HepG2 (cell line): ENCODE results near the gene ANXA3. TPM values are rescaled to one million over a fixed set of nuclear protein-coding genes. Genes with fewer than 3 reads are reported as not detected.
A peak's percentile ranks its signal among the peaks of the same experiment; 100 is the strongest.

Source experiments
- ATAC-seq: fragments of 200-7000 bp; cut with Tn5 transposase; 3 replicates; pipeline ENCODE4 v1.9.1; 2020; ENCODE audit warnings: mild to moderate bottlenecking, moderate library complexity
- BruUV-seq: library from RNA; stranded (reverse); fragments of 400-500 nt; replicated peaks from 2 replicates; lab custom pipeline; 2021; lab: Mats Ljungman, UMichigan
- CTCF ChIA-PET: fragments of 300-600 bp; formaldehyde crosslinking; extraction: SDS; loops from one replicate; lab custom pipeline; 2021; ENCODE audit warnings: low total read pairs, inconsistent platforms, low intra/inter-chr PET ratio; lab: Yijun Ruan, JAX
- POLR2A ChIA-PET: fragments of 350-600 bp; sonication (Branson Sonifier 250); formaldehyde crosslinking; loops from one replicate; lab custom pipeline; 2020; ENCODE audit warnings: antibody characterized with exemption, inconsistent platforms; lab: Yijun Ruan, JAX
- DNase-seq: peaks from one replicate; pipeline ENCODE4 v3.0.0-alpha.2; 2015; ENCODE audit warnings: low spot score
- FAIRE-seq: peaks from 3 replicates; lab custom pipeline; 2011; peaks lifted over from hg19 to GRCh38; lab: Jason Lieb, UNC
- H2AFZ ChIP-seq: one replicate; pipeline ENCODE4 v1.6.1; 2011; ENCODE audit warnings: low read length, inconsistent platforms
- H3K27ac ChIP-seq: fragments of 300-600 bp; 3 replicates; pipeline ENCODE4 v1.8.0; 2011; ENCODE audit warnings: mixed run types, mild to moderate bottlenecking, mixed read lengths, low read length, inconsistent platforms; ENCODE audit not compliant: insufficient read depth; ENCODE audit errors: extremely low read length
- H3K27me3 ChIP-seq, 2 experiments: fragments of 200-600 bp in 1 of 2; 2 replicates in 1 of 2; 3 replicates in 1 of 2; pipeline versions ENCODE4 v1.6.0 to v1.8.0; 2011; ENCODE audit warnings: low read length in 2 of 2, mild to moderate bottlenecking in 2 of 2, moderate library complexity in 2 of 2, inconsistent platforms in 1 of 2; ENCODE audit not compliant: insufficient read depth in 2 of 2, control insufficient read depth in 1 of 2
- H3K36me3 ChIP-seq, 2 experiments: fragments of 200-600 bp in 1 of 2; replicated peaks in 1 of 2; 2 replicates in 1 of 2; 3 replicates in 1 of 2; pipeline versions ENCODE4 v1.5.1 to v1.8.0; 2011; ENCODE audit warnings: low read length in 2 of 2, inconsistent platforms in 1 of 2; ENCODE audit not compliant: insufficient read depth in 2 of 2, control insufficient read depth in 1 of 2
- H3K4me1 ChIP-seq: 2 replicates; pipeline ENCODE4 v1.5.1; 2012; ENCODE audit warnings: low read length, inconsistent platforms; ENCODE audit not compliant: insufficient read depth
- H3K4me2 ChIP-seq: 2 replicates; pipeline ENCODE4 v1.6.0; 2011; ENCODE audit warnings: low read depth, low read length, inconsistent platforms
- H3K4me3 ChIP-seq, 3 experiments: fragments of 200-600 bp in 1 of 3; sonication (generic), shearing (Covaris generic) in 1 of 3; replicated peaks in 1 of 3; 2 replicates each; pipeline ENCODE4 v1.5.1; 2011 to 2016; ENCODE audit warnings: low read length in 3 of 3, inconsistent platforms in 2 of 3, low read depth in 2 of 3, mild to moderate bottlenecking in 2 of 3, control low read depth in 1 of 3, mixed read lengths in 1 of 3; ENCODE audit not compliant: insufficient read depth in 1 of 3
- H3K79me2 ChIP-seq: one replicate; pipeline ENCODE4 v1.6.1; 2011; ENCODE audit warnings: low read length, inconsistent platforms; ENCODE audit not compliant: insufficient read depth
- H3K9ac ChIP-seq: 2 replicates; pipeline ENCODE4 v1.6.0; 2011; ENCODE audit warnings: mild to moderate bottlenecking, low read depth, low read length, inconsistent platforms; ENCODE audit not compliant: insufficient read depth
- H3K9me3 ChIP-seq: 2 replicates; pipeline ENCODE4 v1.5.1; 2012; ENCODE audit warnings: mild to moderate bottlenecking, low read length
- H4K20me1 ChIP-seq: 2 replicates; pipeline ENCODE4 v1.6.0; 2011; ENCODE audit warnings: inconsistent platforms, mild to moderate bottlenecking, low read length, moderate library complexity; ENCODE audit not compliant: insufficient read depth
- ATF4 ChIP-seq, 2 experiments: fragments of 450-650 bp in 1 of 2; sonication (generic) in 1 of 2; formaldehyde crosslinking; IDR thresholded peaks; 2 replicates each; pipeline versions ENCODE4 v1.5.0 to v1.8.0; 2020 to 2022; ENCODE audit warnings: mild to moderate bottlenecking in 1 of 2, missing genetic modification reagents in 1 of 2
- BCL6 ChIP-seq: IDR thresholded peaks from 2 replicates; pipeline ENCODE4 v1.6.1; 2016; ENCODE audit warnings: missing genetic modification reagents, missing compliant biosample characterization
- HDAC1 ChIP-seq: sonication (generic); formaldehyde crosslinking; IDR thresholded peaks from 2 replicates; pipeline ENCODE4 v1.5.1; 2020; ENCODE audit warnings: mild to moderate bottlenecking, missing genetic modification reagents
- HDAC2 ChIP-seq: sonication (generic); formaldehyde crosslinking; IDR thresholded peaks from 2 replicates; pipeline ENCODE4 v1.4.0; 2020; ENCODE audit warnings: missing genetic modification reagents
- JUNB ChIP-seq: sonication (generic); formaldehyde crosslinking; IDR thresholded peaks from 2 replicates; pipeline ENCODE4 v1.8.0; 2022; ENCODE audit warnings: missing genetic modification reagents, mild to moderate bottlenecking, borderline replicate concordance
- MEIS2 ChIP-seq: sonication (generic); formaldehyde crosslinking; IDR thresholded peaks from 2 replicates; pipeline ENCODE4 v1.9.0; 2021; ENCODE audit warnings: mild to moderate bottlenecking, missing genetic modification reagents
- NCOA5 ChIP-seq: sonication (generic); formaldehyde crosslinking; IDR thresholded peaks from 2 replicates; pipeline ENCODE4 v1.4.0; 2020; ENCODE audit warnings: missing genetic modification reagents
- PBX2 ChIP-seq: IDR thresholded peaks from 2 replicates; pipeline ENCODE4 v1.6.1; 2016; ENCODE audit warnings: control low read depth
- TFDP1 ChIP-seq: IDR thresholded peaks from 2 replicates; pipeline ENCODE4 v1.6.1; 2016; ENCODE audit warnings: missing compliant biosample characterization, missing genetic modification reagents, borderline replicate concordance
- ZBTB43 ChIP-seq: sonication (generic); formaldehyde crosslinking; conservative IDR thresholded peaks from 2 replicates; pipeline ENCODE4 v1.4.0; 2020; ENCODE audit warnings: missing genetic modification reagents
- ZC3H4 ChIP-seq: sonication (generic); formaldehyde crosslinking; IDR thresholded peaks from 2 replicates; pipeline ENCODE4 v1.4.0; 2020; ENCODE audit warnings: missing genetic modification reagents, borderline replicate concordance
- ZFP1 ChIP-seq: IDR thresholded peaks from 2 replicates; pipeline ENCODE4 v1.6.1; 2016
- ZFY ChIP-seq: sonication (generic); formaldehyde crosslinking; IDR thresholded peaks from 2 replicates; pipeline ENCODE4 v1.4.0; 2020; ENCODE audit warnings: missing genetic modification reagents
- ZNF34 ChIP-seq: sonication (generic); formaldehyde crosslinking; IDR thresholded peaks from 2 replicates; pipeline ENCODE4 v1.4.0; 2020; ENCODE audit warnings: mild to moderate bottlenecking, missing genetic modification reagents, borderline replicate concordance
- ZNF652 ChIP-seq: IDR thresholded peaks from 2 replicates; pipeline ENCODE4 v1.6.1; 2016; ENCODE audit warnings: low read depth, borderline replicate concordance
- ZNF710 ChIP-seq: sonication (generic); formaldehyde crosslinking; IDR thresholded peaks from 2 replicates; pipeline ENCODE4 v1.5.0; 2020; ENCODE audit warnings: mild to moderate bottlenecking, missing genetic modification reagents, borderline replicate concordance
- ZNF839 ChIP-seq: sonication (generic); formaldehyde crosslinking; IDR thresholded peaks from 2 replicates; pipeline ENCODE4 v1.4.0; 2020; ENCODE audit warnings: missing genetic modification reagents, mild to moderate bottlenecking, borderline replicate concordance
- ZSCAN29 ChIP-seq: sonication (generic); formaldehyde crosslinking; conservative IDR thresholded peaks from 2 replicates; pipeline ENCODE4 v1.4.0; 2020; ENCODE audit warnings: mild to moderate bottlenecking, missing genetic modification reagents
- WGBS: methylation state at CpG from one replicate; pipeline ENCODE4 v1.1.6; 2017; ENCODE audit warnings: low lambda C conversion rate; 5-methylcytosine and 5-hydroxymethylcytosine counted together
- in situ Hi-C: cut with HindIII; loops from 2 replicates; pipeline ENCODE4 v1.10.0; 2017; ENCODE audit warnings: low pct_unique_long_range_greater_than_20kb; ENCODE audit not compliant: extremely low pct_ligation_motif_present
- intact Hi-C: fragments of 100-400 bp; cut with micrococcal nuclease; formaldehyde crosslinking; loops from one replicate; pipeline ENCODE4 v1.10.0; 2022; ENCODE audit not compliant: unreplicated experiment
- polyA plus RNA-seq, 8 experiments: library from polyadenylated mRNA; depleted of rRNA in 3 of 8; stranded (reverse) in 7 of 8; unstranded in 1 of 8; fragments of >200 nt; fragmentation: Illumina TruSeq in 4 of 8; extraction: Trizol in 4 of 8; gene quantifications; 2 replicates each; pipeline versions ENCODE4 v1.2.1 to v1.2.3, GENCODE V29; 2011 to 2016; ENCODE audit warnings: low read depth in 4 of 8, missing spikeins in 1 of 8, mixed read lengths in 1 of 8; ENCODE audit not compliant: insufficient read depth in 1 of 8
- total RNA-seq, 5 experiments: library from RNA; depleted of rRNA; stranded (reverse); fragments of >200 nt; fragmentation: Illumina TruSeq; extraction: Trizol; gene quantifications; 2 replicates each; pipeline ENCODE4 v1.2.3, GENCODE V29; 2016; ENCODE audit warnings: low read depth in 1 of 5

Gene ANXA3
- total and polyA plus RNA-seq, 2 of the 13 experiments (the other 11 are each of a cell fraction or from before 2014, with no cell fraction given), result 6.5 to 6.9 TPM

GRCh38 chr4:78584863-78585547 is 33.4 kb downstream of the ANXA3 start (continued):
- TF ChIP-seq HDAC1 (peak; percentile 52; the same call in 1 of the 2 replicates), ZNF34 (CRISPR knock-in tag) (no peak), MEIS2 (CRISPR knock-in tag) (peak; percentile 94), BCL6 (CRISPR knock-in tag) (0 out of 2 replicates have a peak, but pooled peaks have one; percentile 14), PBX2 (CRISPR knock-in tag) (peak; percentile 82)

- Histone ChIP-seq H3K79me2 (no peaks in the 10 kb centered on the region), H3K4me3 (no peak overlapping the region), H3K27ac (no peak overlapping the region), H3K36me3 (no peaks in the 10 kb centered on the region; a peak in 1 of 5 replicates), H4K20me1 (no peaks in the 10 kb centered on the region), H3K9ac (no peak overlapping the region), H3K27me3 (no peaks in the 10 kb centered on the region), H3K9me3 (no peaks in the 10 kb centered on the region), H2AFZ (no peak overlapping the region), H3K4me2 (no peak overlapping the region), H3K4me1 (peaks cover 9% of the 10 kb centered on the region)
- WGBS, result 0% methylated on average over 1 of the region's 1 CpG
- ATAC-seq, result no peak
- in situ Hi-C loops, result no loop called here
- ChIA-PET POLR2A (no interaction called here), CTCF (no interaction called here)
- BruUV-seq, result no TSS peak
- DNase-seq, result no peak
- FAIRE-seq, result no peak
- intact Hi-C loops, result no loop called here
- TF ChIP-seq NCOA5 (no peak), ZFP1 (no peak), ATF4 (CRISPR knock-in tag; IDR thresholded peaks at IDR 0.05) (no peak), JUNB (no peak), ZNF652 (CRISPR knock-in tag) (no peak), TFDP1 (CRISPR knock-in tag) (no peak), ZBTB43 (CRISPR knock-in tag) (no peak), HDAC2 (CRISPR knock-in tag) (no peak), ZNF839 (CRISPR knock-in tag) (no peak), ZSCAN29 (CRISPR knock-in tag) (no peak), ZFY (no peak), ZNF710 (CRISPR knock-in tag) (no peak), ZC3H4 (no peak)
These were observed 34.1 kb downstream of the ANXA3 start for GRCh38 chr4:78585633-78586032.
